ENCODE measurements around the gene IFI35.
"Not testable (repeated sequence)": the region's sequence is repeated elsewhere in the genome, so short reads cannot be mapped to it uniquely, and the experiment has no call there.

The IFI35 gene

DNA sequence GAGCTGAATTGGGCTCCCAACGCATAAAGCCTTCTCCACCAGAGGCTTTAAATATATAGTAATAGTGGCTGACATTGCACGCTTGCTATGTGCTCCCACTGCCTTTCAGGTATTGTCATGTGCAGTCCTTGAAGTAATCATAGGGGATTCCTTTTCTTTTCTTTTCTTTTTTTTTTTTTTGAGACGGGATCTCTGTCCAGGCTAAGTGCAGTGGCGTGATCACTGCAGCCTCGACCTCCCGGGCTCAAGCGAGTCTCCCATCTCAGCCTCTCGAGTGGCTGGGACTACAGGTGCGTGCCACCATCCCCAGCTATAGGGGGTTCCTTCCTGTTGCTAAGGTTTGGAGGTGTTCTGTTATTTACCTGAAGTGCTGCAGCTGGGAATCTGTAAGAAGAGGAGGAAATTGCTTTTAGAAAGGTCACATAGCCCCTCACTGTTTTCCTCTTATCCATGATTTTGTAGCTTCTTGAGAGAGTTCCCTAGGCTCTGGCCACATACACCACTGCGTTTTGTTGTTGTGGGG, 7.5 kb upstream of the IFI35 start:
- no peak for TF ChIP-seq CTCF (IDR thresholded peaks at IDR 0.05)
- Histone ChIP-seq H3K4me3 (peak overlapping the region; percentile 84), H3K27ac (peak overlapping the region; percentile 81 to 92)
- DNase-seq (ENCODE audit: low spot score), result no peak

DNA sequence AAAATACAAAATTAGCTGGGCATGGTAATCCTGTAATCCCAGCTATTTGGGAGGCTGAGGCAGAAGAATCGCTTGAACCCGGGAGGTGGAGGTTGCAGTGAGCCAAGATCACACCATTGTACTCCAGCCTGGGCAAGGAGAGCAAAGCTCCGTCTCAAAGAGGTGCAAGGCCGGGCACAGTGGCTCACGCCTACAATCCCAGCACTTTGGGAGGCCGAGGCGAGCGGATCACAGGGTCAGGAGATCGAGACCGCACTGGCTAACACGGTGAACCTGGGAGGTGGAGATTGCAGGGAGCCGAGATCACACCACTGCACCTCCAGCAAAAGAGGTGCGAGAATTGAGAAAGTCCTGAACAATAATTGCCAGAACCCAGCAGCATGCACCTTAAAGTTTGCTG, 5.7 kb upstream of the IFI35 start:
- DNase-seq (ENCODE audit: low spot score); H3K27ac ChIP-seq: not testable (repeated sequence)

GRCh38 chr17:43003542-43004172, 2.9 kb upstream of the IFI35 start:
- H3K27ac ChIP-seq, result peak overlapping the region in 1 of 2 donors; percentile 0
- DNase-seq (ENCODE audit: low spot score), result no peak
- H3K4me3 ChIP-seq, result no peak overlapping the region
- no peak for TF ChIP-seq CTCF (IDR thresholded peaks at IDR 0.05)

More for the DNA sequence above, 5.7 kb upstream of the IFI35 start:
- H3K4me3 ChIP-seq, result not testable (repeated sequence)

DNA sequence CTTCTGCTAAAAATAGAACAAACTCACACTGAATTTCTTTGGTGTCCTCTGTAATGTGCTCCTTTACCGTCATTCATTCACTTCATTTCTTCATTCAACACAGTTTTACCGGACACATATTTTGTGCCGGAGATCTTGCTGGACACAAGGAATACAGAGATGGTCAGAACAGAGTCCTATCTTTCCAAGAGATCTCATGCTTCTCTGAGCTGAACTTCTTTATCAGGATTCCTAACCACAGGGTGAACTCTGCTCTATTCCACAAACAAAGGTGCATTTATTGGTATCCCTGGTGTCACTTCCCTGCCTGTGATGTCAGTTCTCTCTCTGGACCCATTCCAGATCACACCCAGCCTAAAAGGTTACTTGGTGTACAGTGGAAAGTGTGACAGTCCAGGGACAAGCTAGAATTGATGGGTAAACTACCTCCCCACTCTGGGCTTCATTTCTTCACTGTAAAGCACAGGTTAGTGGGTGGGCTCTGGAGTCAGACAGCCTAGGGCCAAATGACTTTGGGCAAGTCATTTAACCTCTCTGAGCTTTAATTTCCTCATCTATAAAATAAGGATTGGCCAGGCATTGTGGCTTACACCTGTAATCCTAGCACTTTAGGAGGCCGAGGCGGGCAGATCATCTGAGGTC, 4.2 kb downstream of the IFI35 start:
- no peak overlapping the region for H3K4me3 ChIP-seq
- DNase-seq (ENCODE audit: low spot score), result no peak
- no peak for TF ChIP-seq CTCF (IDR thresholded peaks at IDR 0.05)
- H3K27ac ChIP-seq, result peak overlapping the region in 1 of 2 donors; percentile 37

DNA sequence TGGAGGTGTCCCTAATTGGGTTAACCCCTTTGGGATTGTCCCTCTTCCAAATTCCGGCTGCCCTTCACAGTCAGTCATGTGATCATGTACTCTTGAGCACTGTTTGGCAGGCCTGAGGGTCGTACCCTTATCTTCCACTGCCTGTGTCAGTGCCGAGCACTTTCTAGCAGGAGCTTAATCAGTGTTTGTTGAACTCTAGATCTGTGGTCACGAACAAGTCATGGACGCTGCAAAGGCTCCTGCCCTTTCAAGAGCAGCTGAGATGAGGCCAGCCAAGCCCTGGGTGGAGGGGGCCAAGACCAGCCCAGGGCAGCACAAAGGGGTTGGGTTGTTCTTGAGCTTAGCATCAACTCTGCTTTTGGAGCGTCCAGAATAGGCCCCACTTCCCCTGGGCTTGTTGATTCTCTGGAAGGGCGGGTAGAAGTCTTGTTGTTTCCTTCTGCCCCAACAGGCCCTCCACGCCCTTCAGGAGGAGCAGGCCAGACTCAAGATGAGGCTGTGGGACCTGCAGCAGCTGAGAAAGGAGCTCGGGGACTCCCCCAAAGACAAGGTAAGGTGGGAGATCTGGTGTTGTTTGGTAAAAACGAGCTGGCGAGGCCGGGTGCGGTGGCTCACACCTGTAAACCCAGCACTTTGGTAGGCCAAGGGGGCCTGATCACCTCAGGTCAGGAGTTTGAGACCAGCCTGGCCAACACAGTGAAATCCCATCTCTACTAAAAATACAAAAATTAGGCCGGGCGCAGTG, 5.3 kb downstream of the IFI35 start:
- no peak overlapping the region for H3K4me3 ChIP-seq
- peak overlapping the region in 1 of 2 donors; percentile 72 for H3K27ac ChIP-seq
- TF ChIP-seq CTCF (IDR thresholded peaks at IDR 0.05), result no peak
- no peak for DNase-seq (ENCODE audit: low spot score)

GRCh38 chr17:43013296-43013695, 6.7 kb downstream of the IFI35 start:
- peak overlapping the region in 1 of 2 donors; percentile 72 for H3K27ac ChIP-seq

More at GRCh38 chr17:43013296-43013695, 6.7 kb downstream of the IFI35 start:
- DNase-seq (ENCODE audit: low spot score), result no peak
- no peak for TF ChIP-seq CTCF (IDR thresholded peaks at IDR 0.05)
- H3K4me3 ChIP-seq, result no peak overlapping the region

Data from coronary artery (tissue), 2 donors.